ENCODE measurements around the gene ZKSCAN2. TPM values are rescaled to one million over a fixed set of nuclear protein-coding genes. Genes with fewer than 3 reads are reported as not detected.

Gene ZKSCAN2
- total and polyA plus RNA-seq, 8 donors: 0.45 to 5.3 (median 0.92) TPM; not detected in 1

DNA sequence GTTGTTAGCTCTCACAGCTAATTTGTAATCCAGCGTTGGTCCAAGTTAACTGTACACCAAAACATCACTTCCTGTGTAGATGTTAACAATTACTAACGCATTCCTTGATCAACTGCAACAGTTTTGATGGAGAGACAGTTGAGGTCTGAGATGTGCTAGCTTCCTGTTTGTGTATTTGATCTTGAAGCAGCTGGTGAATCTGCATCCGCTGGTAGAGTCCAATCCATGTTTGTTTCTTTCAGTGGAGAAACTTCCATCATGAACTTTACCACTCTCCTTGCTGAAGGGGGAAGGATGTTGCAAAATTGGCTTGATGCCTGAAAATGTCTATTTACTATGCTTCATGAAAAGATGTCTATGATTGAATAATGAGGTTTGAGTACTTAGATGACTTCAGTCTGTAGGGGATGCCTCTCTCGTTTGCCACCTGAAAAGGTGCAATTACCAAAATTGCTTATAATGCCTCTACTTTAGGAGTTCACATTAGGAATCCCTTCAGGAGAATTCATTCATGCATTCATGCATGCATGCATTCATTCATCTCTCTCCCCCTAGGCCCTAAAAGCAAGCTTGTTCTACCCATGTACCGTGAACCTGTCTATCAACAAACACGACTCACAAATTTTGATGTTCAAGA, 39.6 kb upstream of the ZKSCAN2 start:
- Histone ChIP-seq H3K9me3 (no peaks in the 10 kb centered on the region), H3K27ac (no peak overlapping the region), H3K27me3 (peaks cover 0 to 7% (median 0%) of the 10 kb centered on the region in 3 donors), H3K36me3 (no peaks in the 10 kb centered on the region), H3K4me3 (no peak overlapping the region), H3K4me1 (no peaks in the 10 kb centered on the region)
- intact Hi-C loops (cut with DNase I; ENCODE audit: low total_unique reads): no loop called here
- no peak for TF ChIP-seq POLR2A (IDR thresholded peaks at IDR 0.05)
- TF ChIP-seq POLR2AphosphoS5 (IDR thresholded peaks at IDR 0.05): no peak
- no peak for TF ChIP-seq EP300 (IDR thresholded peaks at IDR 0.05)
- TF ChIP-seq, protein P1, sequence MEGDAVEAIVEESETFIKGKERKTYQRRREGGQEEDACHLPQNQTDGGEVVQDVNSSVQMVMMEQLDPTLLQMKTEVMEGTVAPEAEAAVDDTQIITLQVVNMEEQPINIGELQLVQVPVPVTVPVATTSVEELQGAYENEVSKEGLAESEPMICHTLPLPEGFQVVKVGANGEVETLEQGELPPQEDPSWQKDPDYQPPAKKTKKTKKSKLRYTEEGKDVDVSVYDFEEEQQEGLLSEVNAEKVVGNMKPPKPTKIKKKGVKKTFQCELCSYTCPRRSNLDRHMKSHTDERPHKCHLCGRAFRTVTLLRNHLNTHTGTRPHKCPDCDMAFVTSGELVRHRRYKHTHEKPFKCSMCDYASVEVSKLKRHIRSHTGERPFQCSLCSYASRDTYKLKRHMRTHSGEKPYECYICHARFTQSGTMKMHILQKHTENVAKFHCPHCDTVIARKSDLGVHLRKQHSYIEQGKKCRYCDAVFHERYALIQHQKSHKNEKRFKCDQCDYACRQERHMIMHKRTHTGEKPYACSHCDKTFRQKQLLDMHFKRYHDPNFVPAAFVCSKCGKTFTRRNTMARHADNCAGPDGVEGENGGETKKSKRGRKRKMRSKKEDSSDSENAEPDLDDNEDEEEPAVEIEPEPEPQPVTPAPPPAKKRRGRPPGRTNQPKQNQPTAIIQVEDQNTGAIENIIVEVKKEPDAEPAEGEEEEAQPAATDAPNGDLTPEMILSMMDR (IDR thresholded peaks at IDR 0.05): no peak
- 67 to 78% (median 75%) methylated on average over 6 of the region's 6 CpGs for WGBS, 5 donors
- DNase-seq: no peak

DNA sequence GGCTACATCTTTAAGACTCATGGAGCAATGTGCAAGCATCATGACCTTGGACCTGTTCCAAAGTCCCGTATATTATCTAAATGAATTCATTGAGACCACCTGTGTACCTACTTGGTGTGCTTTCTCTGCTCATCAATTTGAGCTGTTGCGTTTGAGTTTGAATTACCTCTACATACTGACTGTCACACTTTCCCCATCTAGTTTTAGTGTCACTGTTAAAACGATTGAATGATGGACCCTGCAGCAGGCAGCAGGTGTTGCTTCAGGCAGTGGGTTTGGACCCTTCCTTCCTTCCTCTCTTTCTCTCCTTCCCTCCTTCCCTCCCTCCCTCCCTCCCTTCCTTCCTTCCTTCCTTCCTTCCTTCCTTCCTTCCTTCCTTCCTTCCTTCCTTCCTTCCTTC, 33.9 kb upstream of the ZKSCAN2 start:
- peaks cover 0 to 7% (median 0%) of the 10 kb centered on the region in 3 donors for H3K27me3 ChIP-seq
- H3K9me3 ChIP-seq: no peaks in the 10 kb centered on the region
- no peak overlapping the region for H3K27ac ChIP-seq
- H3K4me3 ChIP-seq: no peak overlapping the region
- no peaks in the 10 kb centered on the region for H3K4me1 ChIP-seq
- intact Hi-C loops (cut with DNase I; ENCODE audit: low total_unique reads): no loop called here
- no peaks in the 10 kb centered on the region for H3K36me3 ChIP-seq
- 40 to 73% (median 55%) methylated on average over 3 of the region's 3 CpGs for WGBS, 5 donors
- DNase-seq: no peak
- TF ChIP-seq EP300 (IDR thresholded peaks at IDR 0.05): no peak
- TF ChIP-seq, protein P1 (IDR thresholded peaks at IDR 0.05): no peak
- TF ChIP-seq POLR2AphosphoS5 (IDR thresholded peaks at IDR 0.05): no peak
- TF ChIP-seq POLR2A (IDR thresholded peaks at IDR 0.05): no peak

DNA sequence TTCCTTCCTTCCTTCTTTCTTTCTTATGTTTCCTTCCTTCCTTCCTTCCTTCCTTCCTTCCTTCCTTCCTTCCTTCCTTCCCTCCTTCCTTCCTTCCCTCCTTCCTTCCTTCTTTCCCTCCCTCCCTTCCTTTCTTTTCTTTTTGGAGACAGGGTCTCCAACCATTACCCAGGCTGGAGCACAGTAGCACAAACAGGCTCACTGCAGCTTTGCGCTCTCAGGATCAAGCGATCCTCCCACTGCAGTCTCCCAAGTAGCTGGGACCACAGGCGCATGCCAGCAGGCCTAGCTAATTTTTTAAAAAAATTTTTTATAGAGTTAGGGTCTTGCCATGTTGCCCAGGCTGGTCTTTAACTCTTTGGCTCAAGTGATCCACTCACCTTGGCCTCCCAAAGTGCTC, 31.8 kb upstream of the ZKSCAN2 start:
- 92 to 96% (median 95%) methylated on average over 3 of the region's 3 CpGs for WGBS, 5 donors
- H3K4me3 ChIP-seq: no peak overlapping the region

DNA sequence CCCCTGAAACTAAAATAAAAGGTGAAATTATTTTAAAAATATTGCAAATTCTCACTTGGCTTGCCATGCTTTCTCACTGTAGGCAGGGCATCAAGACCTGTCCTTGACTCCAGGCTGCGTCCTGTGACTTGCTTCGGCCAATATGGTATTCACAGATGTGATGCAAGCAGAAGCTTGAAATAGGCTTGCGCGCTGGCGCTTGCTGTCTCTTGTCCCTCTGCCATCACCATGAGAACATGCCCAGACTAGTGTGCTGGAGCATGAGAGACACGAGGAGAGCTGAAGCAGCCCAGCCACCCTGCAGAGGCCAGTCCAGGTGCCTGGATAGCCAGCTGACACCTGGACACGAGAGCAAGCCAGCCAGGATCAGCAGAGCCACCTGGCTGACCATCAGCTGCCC, 21.8 kb upstream of the ZKSCAN2 start:
- Histone ChIP-seq H3K4me3 (no peak overlapping the region), H3K27me3 (peaks cover 0 to 4% (median 0%) of the 10 kb centered on the region in 3 donors), H3K9me3 (peaks cover 0 to 4% (median under 1%) of the 10 kb centered on the region in 4 donors), H3K27ac (no peak overlapping the region), H3K36me3 (no peaks in the 10 kb centered on the region), H3K4me1 (no peaks in the 10 kb centered on the region)
- 78 to 89% (median 84%) methylated on average over 7 of the region's 7 CpGs for WGBS, 5 donors
- intact Hi-C loops (cut with DNase I; ENCODE audit: low total_unique reads): no loop called here
- TF ChIP-seq POLR2A (IDR thresholded peaks at IDR 0.05) (no peak), POLR2AphosphoS5 (IDR thresholded peaks at IDR 0.05) (no peak), EP300 (IDR thresholded peaks at IDR 0.05) (no peak)
- TF ChIP-seq, protein P1 (IDR thresholded peaks at IDR 0.05): no peak
- DNase-seq: no peak

More for the DNA sequence above, 31.8 kb upstream of the ZKSCAN2 start:
- H3K9me3 ChIP-seq: peaks cover 0 to 9% (median 4%) of the 10 kb centered on the region in 4 donors
- no peaks in the 10 kb centered on the region for H3K36me3 ChIP-seq
- no peak overlapping the region for H3K27ac ChIP-seq
- H3K4me1 ChIP-seq: no peaks in the 10 kb centered on the region
- no peaks in the 10 kb centered on the region for H3K27me3 ChIP-seq
- TF ChIP-seq EP300 (IDR thresholded peaks at IDR 0.05) (no peak), POLR2AphosphoS5 (IDR thresholded peaks at IDR 0.05) (no peak), POLR2A (IDR thresholded peaks at IDR 0.05) (no peak)
- TF ChIP-seq, protein P1 (IDR thresholded peaks at IDR 0.05): no peak
- intact Hi-C loops (cut with DNase I; ENCODE audit: low total_unique reads): no loop called here
- no peak for DNase-seq

All from stomach (tissue), 9 donors.